Stimulated activated CD8-positive, alpha-beta memory T cell treated with anti-CD3 and anti-CD28 coated beads, Interleukin-7, amount 100 ng/mL, for 4 hours (primary cell): ENCODE results near the gene RBM10.
"Not testable (repeated sequence)": the region's sequence is repeated elsewhere in the genome, so short reads cannot be mapped to it uniquely, and the experiment has no call there.

ENCODE experiments used
- DNase-seq, 2 donors: peaks; one replicate each; pipeline ENCODE4 v3.0.0-alpha.2; 2020; ENCODE audit warnings: low read depth in 2 of 2

RBM10 gene

GRCh38 chrX:47144626-47145394 lies at the start of gene RBM10, which contains the start of gene NDUFB11:
RBM10 (plus strand) TSS chrX:47145221; CDS start chrX:47147482, 2,261 bp downstream.
NDUFB11 (minus strand) TSS chrX:47144702; CDS start chrX:47144679, 23 bp downstream.
- DNase-seq: peak; percentile 83 to 86

GRCh38 chrX:47097018-47097417 lies 48.0 kb upstream of the RBM10 start:
- DNase-seq: no peak

GRCh38 chrX:47098338-47099094 lies 46.5 kb upstream of the RBM10 start:
- DNase-seq: no peak

- DNase-seq: no peak
Observed at GRCh38 chrX:47101206-47101605, 43.8 kb upstream of the RBM10 start.

- DNase-seq: not testable (repeated sequence)
Observed at GRCh38 chrX:47110936-47111615, 33.9 kb upstream of the RBM10 start.

GRCh38 chrX:47112316-47112954 lies 32.6 kb upstream of the RBM10 start:
- DNase-seq: no peak

- DNase-seq: not testable (repeated sequence)
Observed at GRCh38 chrX:47116551-47117110, 28.4 kb upstream of the RBM10 start.

- not testable (repeated sequence) for DNase-seq
Observed at GRCh38 chrX:47124466-47124865, 20.6 kb upstream of the RBM10 start.

- peak; percentile 76 to 83 for DNase-seq
Observed at GRCh38 chrX:47129157-47129898, 15.7 kb upstream of the RBM10 start.

GRCh38 chrX:47129899-47130358 lies 15.1 kb upstream of the RBM10 start:
- DNase-seq: no peak

- DNase-seq: no peak
Observed at GRCh38 chrX:47133493-47133892, 11.5 kb upstream of the RBM10 start.

- DNase-seq: not testable (repeated sequence)
Observed at GRCh38 chrX:47135650-47136049, 9.4 kb upstream of the RBM10 start.

GRCh38 chrX:47138171-47138570 lies 6.8 kb upstream of the RBM10 start:
- DNase-seq: no peak

- peak in 1 of 2 donors; percentile 6 for DNase-seq
Observed at GRCh38 chrX:47143894-47144625, 961 bp upstream of the RBM10 start.

- DNase-seq: no peak
Observed at GRCh38 chrX:47145395-47146120, 537 bp downstream of the RBM10 start.

GRCh38 chrX:47146121-47146935 lies 1.3 kb downstream of the RBM10 start:
- DNase-seq: no peak

GRCh38 chrX:47146936-47147859 lies 2.2 kb downstream of the RBM10 start:
- no peak for DNase-seq
